HG02623 (cell line): ENCODE data around the gene KDM1B.

ENCODE experiments used
- ATAC-seq: cut with Tn5 transposase; IDR thresholded peaks from one replicate; pipeline ENCODE4 v1.9.1; 2021; ENCODE audit warnings: moderate library complexity; ENCODE audit not compliant: unreplicated experiment

KDM1B gene

DNA sequence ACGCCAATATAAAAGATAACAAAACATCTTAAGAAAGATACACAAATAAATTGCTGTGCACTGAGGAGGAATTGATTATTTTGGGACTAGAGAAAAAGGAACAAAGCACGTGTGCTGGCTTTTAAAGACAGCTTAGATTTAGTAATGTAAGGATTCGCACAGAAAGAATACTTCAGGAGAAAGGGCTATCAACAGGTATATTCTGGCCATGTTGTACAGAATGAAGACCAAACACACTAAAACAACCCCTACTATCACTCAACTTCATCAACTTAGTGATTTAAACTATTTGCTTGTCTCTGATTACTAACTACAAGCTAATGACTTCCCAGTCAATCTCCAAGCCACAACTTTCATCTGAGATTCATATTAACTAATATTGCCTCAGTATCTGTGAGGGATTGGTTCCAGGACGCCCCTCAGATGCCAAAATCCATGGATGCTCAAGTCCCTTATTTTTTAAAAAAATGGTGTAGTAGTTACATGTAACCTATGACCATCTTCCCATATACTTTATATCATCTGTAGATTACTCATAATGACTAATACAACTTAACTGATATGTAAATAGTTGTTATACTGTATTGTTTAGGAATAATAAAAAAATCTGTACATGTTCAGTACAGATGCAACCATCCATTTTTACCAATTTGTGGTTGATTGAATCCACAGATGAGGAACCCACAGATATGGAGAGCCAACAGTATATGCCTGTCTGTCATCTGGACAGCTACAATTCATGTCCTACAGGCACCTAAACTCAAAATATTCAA, 104.6 kb downstream of the KDM1B start:
- ATAC-seq: no peak

GRCh38 chr6:18260448-18261106, 105.4 kb downstream of the KDM1B start:
- ATAC-seq: peak; percentile 37

GRCh38 chr6:18261877-18262276, 106.7 kb downstream of the KDM1B start:
- ATAC-seq: no peak

DNA sequence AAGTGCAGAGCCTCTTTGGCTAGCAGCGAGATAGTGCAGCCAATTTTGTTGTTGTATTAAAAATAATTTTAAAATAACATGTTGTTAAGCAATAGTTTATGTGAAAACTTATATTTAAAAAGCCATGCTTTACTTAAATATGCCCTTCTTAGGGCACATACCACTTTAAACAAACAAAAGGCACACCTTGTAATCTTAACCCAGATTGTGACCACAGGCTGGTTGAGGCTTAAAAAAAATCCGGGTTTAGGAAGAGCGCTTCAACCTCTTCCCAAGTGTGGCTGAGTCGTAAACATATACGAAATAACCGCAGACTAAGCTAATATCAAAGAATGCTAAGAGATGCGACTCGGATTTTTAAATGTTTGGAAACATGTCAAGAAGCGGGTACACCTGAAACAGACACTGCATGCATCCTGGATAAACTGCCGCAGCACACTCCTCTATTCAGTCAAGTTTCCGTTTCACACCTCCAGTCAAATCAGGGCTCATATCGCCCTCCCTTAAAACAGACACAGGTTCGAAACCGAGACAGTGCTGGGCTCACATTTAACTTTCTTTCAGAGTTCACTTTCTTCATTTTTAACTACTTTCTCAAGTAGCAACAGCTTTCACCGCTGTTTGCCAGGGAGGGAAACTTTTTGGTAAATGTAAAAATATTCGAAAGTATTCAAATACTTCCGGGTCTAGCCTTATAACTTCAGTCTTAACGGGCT, 107.6 kb downstream of the KDM1B start:
- peak; percentile 49 for ATAC-seq

DNA sequence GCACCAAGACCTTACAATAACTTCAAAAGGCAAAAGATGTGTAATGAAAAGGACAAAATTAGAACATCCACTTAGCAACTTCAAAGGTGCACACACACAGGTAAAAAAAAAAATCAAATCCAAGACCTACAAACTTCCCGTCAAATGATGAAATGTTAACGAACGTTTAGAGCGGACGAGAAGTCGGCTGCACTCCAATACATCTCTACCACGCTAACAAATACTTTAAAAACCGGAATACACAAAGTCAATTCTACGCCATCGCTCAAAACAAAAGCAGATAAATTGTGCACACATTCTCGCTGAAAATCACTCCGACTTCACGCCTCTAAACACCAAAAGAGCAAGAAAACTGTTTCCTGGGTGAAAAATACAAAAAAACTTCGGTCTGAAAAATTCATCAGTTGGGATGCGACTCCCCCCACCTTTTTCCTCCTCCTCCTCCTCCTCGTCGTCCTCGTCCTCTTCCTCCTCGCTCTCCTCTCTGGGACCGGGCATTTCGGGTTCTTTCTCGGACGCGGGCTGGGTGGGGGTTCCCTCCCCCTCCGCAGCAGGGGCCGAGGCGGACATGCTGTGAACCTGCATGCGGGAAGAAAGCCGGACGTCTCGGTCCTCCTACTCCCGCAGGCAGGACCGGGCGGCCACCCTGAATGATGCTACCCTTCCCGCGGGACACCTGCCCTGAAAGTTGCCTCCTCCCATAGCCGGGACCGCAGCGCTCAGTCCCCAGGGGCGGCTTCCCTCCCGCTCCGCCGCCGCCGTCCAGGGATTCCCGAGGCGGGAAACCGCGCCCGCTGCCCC, 108.4 kb downstream of the KDM1B start:
- ATAC-seq: no peak

DNA sequence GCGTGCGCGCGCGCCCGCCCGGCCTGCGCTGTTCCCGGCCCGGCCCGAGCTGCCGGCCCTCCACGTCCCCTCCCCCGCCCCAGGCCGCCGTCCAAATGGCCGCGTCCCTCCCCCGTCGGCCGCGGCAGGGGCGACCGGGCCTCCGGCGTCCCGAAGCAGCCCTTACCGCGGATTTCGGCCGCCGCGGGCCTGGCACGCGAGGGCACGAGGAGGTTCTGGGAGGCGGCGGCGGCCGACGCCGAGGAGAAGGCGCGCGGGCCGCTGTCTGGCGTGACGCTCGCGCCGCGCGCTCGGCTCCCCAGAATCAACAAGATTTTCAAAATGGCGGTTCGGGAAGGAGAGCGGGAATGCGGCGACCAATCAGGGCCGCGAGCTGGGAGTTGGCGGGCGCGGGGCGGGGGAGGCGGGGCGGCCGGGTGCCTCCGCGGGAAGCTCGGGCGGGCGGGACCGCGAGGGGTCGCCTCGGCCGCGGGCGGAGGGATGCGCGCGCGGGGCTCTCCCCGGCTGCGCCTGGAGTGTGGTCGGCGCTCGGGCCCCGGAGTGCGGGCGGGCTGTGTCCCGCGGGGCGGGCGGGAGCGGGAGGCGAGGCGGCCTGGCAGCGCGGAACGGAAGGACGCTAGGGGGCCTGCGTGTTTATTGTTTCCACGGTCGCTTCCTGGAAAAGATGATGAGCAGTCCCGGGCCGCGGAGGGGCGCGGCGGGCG, 109.1 kb downstream of the KDM1B start, which contains the start of gene DEK:
DEK (minus strand) TSS at position 312 of the 704 bp plus-strand sequence. CDS start 543 bp downstream, outside the sequence.
- ATAC-seq: peak; percentile 28

GRCh38 chr6:18264923-18265377, 109.7 kb downstream of the KDM1B start:
- ATAC-seq: no peak

DNA sequence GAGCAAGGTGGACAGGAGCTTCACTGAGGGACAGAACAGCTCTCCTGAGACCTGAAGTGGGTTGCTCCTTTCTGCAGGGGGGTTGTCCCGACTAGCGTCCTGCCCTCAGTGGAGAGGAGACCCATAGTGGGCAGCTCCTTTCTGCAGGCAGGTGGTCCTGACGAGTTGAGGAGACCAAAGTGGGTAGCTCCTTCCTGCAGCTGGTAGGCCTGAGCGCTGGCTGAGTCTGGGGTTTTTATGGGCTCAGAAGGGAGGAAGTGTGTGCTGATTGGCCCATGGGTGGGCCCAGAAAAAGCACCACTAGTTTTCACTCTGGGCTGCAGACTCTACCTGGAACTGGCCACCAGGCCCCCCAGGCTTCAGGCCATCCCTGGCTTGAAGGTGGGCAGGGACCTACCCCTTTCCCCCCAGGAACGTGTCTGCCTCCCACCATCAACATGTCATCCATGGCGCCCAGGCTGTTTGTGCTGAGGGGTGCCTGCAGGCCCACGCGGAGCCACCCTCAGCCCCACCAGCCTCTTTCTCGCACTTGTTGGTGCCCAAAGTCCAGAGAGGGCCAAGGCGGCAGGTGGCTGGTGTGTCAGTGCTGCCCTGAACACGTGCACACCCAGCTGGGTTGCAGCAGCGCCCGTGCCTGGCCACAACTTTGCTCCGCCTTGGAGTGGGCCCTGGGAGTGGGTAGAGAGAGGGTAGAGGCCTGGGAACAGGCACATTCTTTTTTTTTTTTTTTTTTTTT, 110.7 kb downstream of the KDM1B start:
- no peak for ATAC-seq

GRCh38 chr6:18266523-18266912, 111.3 kb downstream of the KDM1B start:
- no peak for ATAC-seq

DNA sequence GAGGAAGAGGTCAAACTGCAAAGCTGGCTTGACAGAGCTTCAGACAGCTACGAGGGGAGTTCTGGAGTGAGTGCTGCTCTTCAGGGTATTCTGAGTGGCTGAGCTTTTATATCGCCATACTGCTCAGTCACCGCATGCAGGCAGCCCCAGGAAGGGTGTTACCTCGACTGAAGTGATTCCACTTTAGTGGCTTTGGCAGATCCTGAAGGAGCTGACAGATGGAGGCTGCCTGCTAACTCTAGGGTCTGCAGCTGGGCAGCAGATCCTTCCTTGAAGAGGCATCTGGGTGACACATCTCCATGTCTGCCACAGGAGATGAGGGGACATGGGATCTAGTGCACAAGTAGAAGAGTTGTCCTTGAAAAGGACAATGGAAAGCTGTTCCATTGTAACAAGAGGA, 112.8 kb downstream of the KDM1B start:
- ATAC-seq: no peak

- ATAC-seq: no peak
Observed at GRCh38 chr6:18269253-18269652, 114.0 kb downstream of the KDM1B start.

DNA sequence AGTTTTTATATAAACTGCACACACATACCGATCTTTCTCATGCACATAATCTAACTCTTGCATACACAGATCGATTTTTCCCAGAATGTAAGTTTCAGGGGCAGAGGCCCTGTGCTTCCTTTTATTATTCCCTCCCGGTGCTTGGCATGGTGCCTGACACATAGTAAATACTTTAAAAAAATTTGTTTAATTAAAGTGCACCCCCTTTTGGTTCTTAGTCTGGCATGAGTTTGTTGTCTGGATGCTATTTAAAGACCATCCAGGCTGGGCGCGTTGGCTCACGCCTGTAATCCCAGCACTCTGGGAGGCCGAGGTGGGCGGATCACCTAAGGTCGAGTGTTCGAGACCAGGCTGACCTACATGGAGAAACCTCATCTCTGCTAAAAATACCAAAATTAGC, 114.5 kb downstream of the KDM1B start:
- no peak for ATAC-seq

- ATAC-seq: no peak
Observed at GRCh38 chr6:18270216-18270615, 115.0 kb downstream of the KDM1B start.
